Liver (tissue), 9 donors: Measurements from ENCODE around the gene DAGLA. TPM values are rescaled to one million over a fixed set of nuclear protein-coding genes. Genes with fewer than 3 reads are reported as not detected.

Experiments used
- DNase-seq: peaks from one replicate; pipeline ENCODE4 v3.0.0-alpha.2; 2017; ENCODE audit warnings: low spot score
- H3K27ac ChIP-seq, 2 donors: one replicate each; pipeline ENCODE4 v1.7.0; 2013; ENCODE audit warnings: inconsistent platforms in 2 of 2, low read length in 2 of 2, control low read depth in 1 of 2, low read depth in 1 of 2, mild to moderate bottlenecking in 1 of 2
- H3K27me3 ChIP-seq, 4 donors: one replicate each; pipeline versions ENCODE4 v1.6.1 to v1.7.0; 2013; ENCODE audit warnings: low read length in 3 of 4, inconsistent platforms in 1 of 4, mild to moderate bottlenecking in 1 of 4, moderate library complexity in 1 of 4; ENCODE audit not compliant: control insufficient read depth in 4 of 4, insufficient read depth in 4 of 4
- H3K36me3 ChIP-seq, 4 donors: one replicate each; pipeline versions ENCODE4 v1.6.1 to v1.7.0; 2013; ENCODE audit warnings: low read length in 3 of 4, mild to moderate bottlenecking in 3 of 4, low read depth in 1 of 4, moderate library complexity in 1 of 4; ENCODE audit not compliant: control insufficient read depth in 4 of 4, insufficient read depth in 3 of 4
- H3K4me1 ChIP-seq, 4 donors: one replicate each; pipeline versions ENCODE4 v1.6.1 to v1.7.0; 2013; ENCODE audit warnings: low read length in 3 of 4, mild to moderate bottlenecking in 3 of 4, moderate library complexity in 1 of 4; ENCODE audit not compliant: control insufficient read depth in 4 of 4, insufficient read depth in 4 of 4
- H3K4me3 ChIP-seq, 3 donors: one replicate each; pipeline versions ENCODE4 v1.6.1 to v1.7.0; 2013; ENCODE audit warnings: low read length in 3 of 3, control low read depth in 1 of 3, low read depth in 1 of 3, mild to moderate bottlenecking in 1 of 3
- H3K9ac ChIP-seq, 2 donors: one replicate each; pipeline ENCODE4 v1.7.0; 2013; ENCODE audit warnings: low read length in 2 of 2, mild to moderate bottlenecking in 2 of 2, moderate library complexity in 2 of 2, control low read depth in 1 of 2, low read depth in 1 of 2
- H3K9me3 ChIP-seq, 4 donors: one replicate each; pipeline versions ENCODE4 v1.6.1 to v1.7.0; 2013; ENCODE audit warnings: low read length in 3 of 4; ENCODE audit not compliant: control insufficient read depth in 4 of 4
- EGR1 ChIP-seq, 2 donors: IDR thresholded peaks; 2 replicates each; pipeline ENCODE4 v1.6.1; 2016 to 2018; ENCODE audit warnings: antibody characterized with exemption in 2 of 2, low read depth in 2 of 2
- FOXA1 ChIP-seq: IDR thresholded peaks from 2 replicates; pipeline ENCODE4 v1.6.1; 2016; ENCODE audit warnings: antibody characterized with exemption
- FOXA2 ChIP-seq: IDR thresholded peaks from 2 replicates; pipeline ENCODE4 v1.6.1; 2016; ENCODE audit warnings: antibody characterized with exemption
- GABPA ChIP-seq, 2 donors: IDR thresholded peaks in 1 of 2; conservative IDR thresholded peaks in 1 of 2; 2 replicates each; pipeline ENCODE4 v1.6.1; 2016; ENCODE audit warnings: antibody characterized with exemption in 2 of 2, mild to moderate bottlenecking in 1 of 2, moderate library complexity in 1 of 2
- HNF4A ChIP-seq, 2 donors: conservative IDR thresholded peaks; 2 replicates each; pipeline ENCODE4 v1.6.1; 2016; ENCODE audit warnings: antibody characterized with exemption in 2 of 2, mild to moderate bottlenecking in 2 of 2
- HNF4G ChIP-seq: IDR thresholded peaks from 2 replicates; pipeline ENCODE4 v1.6.1; 2016; ENCODE audit warnings: antibody characterized with exemption
- JUND ChIP-seq, 2 donors: IDR thresholded peaks; 2 replicates each; pipeline ENCODE4 v1.6.1; 2016; ENCODE audit warnings: antibody characterized with exemption in 2 of 2
- MAX ChIP-seq: IDR thresholded peaks from 2 replicates; pipeline ENCODE4 v1.6.1; 2016; ENCODE audit warnings: antibody characterized with exemption
- NR2F2 ChIP-seq: IDR thresholded peaks from 2 replicates; pipeline ENCODE4 v1.6.1; 2016; ENCODE audit warnings: antibody characterized with exemption
- REST ChIP-seq: IDR thresholded peaks from 2 replicates; pipeline ENCODE4 v1.6.1; 2016; ENCODE audit warnings: antibody characterized with exemption, mild to moderate bottlenecking
- RXRA ChIP-seq, 2 donors: IDR thresholded peaks; 2 replicates each; pipeline ENCODE4 v1.6.1; 2017 to 2018; ENCODE audit warnings: antibody characterized with exemption in 2 of 2, mild to moderate bottlenecking in 1 of 2
- SP1 ChIP-seq: IDR thresholded peaks from 2 replicates; pipeline ENCODE4 v1.6.1; 2018; ENCODE audit warnings: antibody characterized with exemption, mild to moderate bottlenecking
- TAF1 ChIP-seq: conservative IDR thresholded peaks from 2 replicates; pipeline ENCODE4 v1.6.1; 2016; ENCODE audit warnings: antibody characterized with exemption, mild to moderate bottlenecking
- YY1 ChIP-seq: IDR thresholded peaks from 2 replicates; pipeline ENCODE4 v1.6.1; 2016; ENCODE audit warnings: antibody characterized with exemption, mild to moderate bottlenecking
- ZBTB33 ChIP-seq: IDR thresholded peaks from 2 replicates; pipeline ENCODE4 v1.6.1; 2016; ENCODE audit warnings: antibody characterized with exemption
- WGBS: extraction: QIAGEN DNeasy Blood & Tissue Kit; methylation state at CpG from one replicate; pipeline ENCODE4 v1.1.7; 2013; 5-methylcytosine and 5-hydroxymethylcytosine counted together
- polyA plus RNA-seq, 2 donors: library from polyadenylated mRNA; stranded (reverse) in 1 of 2; unstranded in 1 of 2; fragments of 200-250 nt in 1 of 2; fragments of >200 nt in 1 of 2; fragmentation: Nextera tagmentation in 1 of 2; extraction: Ambion mirVana in 1 of 2; gene quantifications; one replicate each; pipeline versions ENCODE4 v1.2.1 to v1.2.3, GENCODE V29; 2013 to 2015
- total RNA-seq, 2 donors: library from RNA; depleted of rRNA; stranded (reverse); fragments of >200 nt; gene quantifications; one replicate each; pipeline ENCODE4 v1.2.3, GENCODE V29; 2014
- TF ChIP-seq, protein P1 (sequence below): IDR thresholded peaks from 2 replicates; pipeline ENCODE4 v1.6.1; 2016; ENCODE audit warnings: antibody characterized with exemption
- donor health status: healthy.
- donor health status: healthy.
- donor health status: healthy.
- donor health status: healthy.
- donor health status: healthy.

Gene DAGLA
- total and polyA plus RNA-seq, 4 donors: 0.13 to 0.84 (median 0.60) TPM

DNA sequence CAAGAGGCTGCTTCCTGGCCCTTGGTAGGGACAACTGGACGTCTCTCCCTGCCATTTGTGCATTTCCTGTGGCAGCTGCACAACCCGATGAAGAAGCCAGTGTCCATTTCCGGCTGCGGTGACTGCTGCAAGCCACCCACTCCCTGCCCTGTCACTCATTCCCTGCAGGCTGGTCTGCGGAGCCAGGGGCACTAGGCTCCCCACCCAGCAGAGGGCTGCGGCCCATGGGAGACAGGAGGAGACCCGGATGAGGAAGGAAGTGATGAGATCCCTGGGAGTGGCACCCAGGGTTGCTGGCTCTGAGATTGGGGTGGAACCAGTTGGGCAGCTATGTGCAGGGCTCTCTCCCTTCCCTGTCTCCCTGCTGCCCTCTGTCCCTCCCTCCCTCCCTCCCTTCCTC, 62.2 kb downstream of the DAGLA start:
- no peak for DNase-seq
- no peaks in the 10 kb centered on the region for H3K36me3 ChIP-seq

GRCh38 chr11:61743486-61744095, 63.4 kb downstream of the DAGLA start:
- no peak for DNase-seq
- Histone ChIP-seq H3K9ac (no peak overlapping the region), H3K36me3 (no peaks in the 10 kb centered on the region), H3K9me3 (no peaks in the 10 kb centered on the region), H3K4me1 (peaks cover 0 to 8% (median 5%) of the 10 kb centered on the region in 4 donors), H3K27me3 (no peaks in the 10 kb centered on the region), H3K27ac (no peak overlapping the region), H3K4me3 (no peak overlapping the region)
- WGBS: 91% methylated on average over 42 of the region's 42 CpGs
- TF ChIP-seq SP1 (no peak), FOXA2 (no peak), HNF4G (no peak), HNF4A (conservative IDR thresholded peaks at IDR 0.05) (no peak), JUND (IDR thresholded peaks at IDR 0.05) (no peak), NR2F2 (no peak), YY1 (no peak), TAF1 (no peak), REST (no peak), GABPA (IDR thresholded peaks at IDR 0.05 in 1 of 2, conservative IDR thresholded peaks at IDR 0.05 in 1 of 2) (no peak)

More for the DNA sequence above, 62.2 kb downstream of the DAGLA start:
- no peak overlapping the region for H3K4me3 ChIP-seq
- no peak overlapping the region for H3K9ac ChIP-seq
- no peaks in the 10 kb centered on the region for H3K9me3 ChIP-seq
- WGBS: 64% methylated on average over 7 of the region's 7 CpGs
- TF ChIP-seq FOXA1 (no peak), RXRA (IDR thresholded peaks at IDR 0.05) (no peak), MAX (no peak), ZBTB33 (no peak), HNF4G (no peak), JUND (IDR thresholded peaks at IDR 0.05) (no peak), EGR1 (IDR thresholded peaks at IDR 0.05; ENCODE audit: low read depth in 2 of 2) (no peak), REST (no peak), TAF1 (no peak)
- TF ChIP-seq, protein P1, sequence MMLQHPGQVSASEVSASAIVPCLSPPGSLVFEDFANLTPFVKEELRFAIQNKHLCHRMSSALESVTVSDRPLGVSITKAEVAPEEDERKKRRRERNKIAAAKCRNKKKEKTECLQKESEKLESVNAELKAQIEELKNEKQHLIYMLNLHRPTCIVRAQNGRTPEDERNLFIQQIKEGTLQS: no peak
- H3K27me3 ChIP-seq: no peaks in the 10 kb centered on the region
- no peak overlapping the region for H3K27ac ChIP-seq
- H3K4me1 ChIP-seq: no peaks in the 10 kb centered on the region
